ENCODE measurements around the gene DHDH.

The DHDH gene

DNA sequence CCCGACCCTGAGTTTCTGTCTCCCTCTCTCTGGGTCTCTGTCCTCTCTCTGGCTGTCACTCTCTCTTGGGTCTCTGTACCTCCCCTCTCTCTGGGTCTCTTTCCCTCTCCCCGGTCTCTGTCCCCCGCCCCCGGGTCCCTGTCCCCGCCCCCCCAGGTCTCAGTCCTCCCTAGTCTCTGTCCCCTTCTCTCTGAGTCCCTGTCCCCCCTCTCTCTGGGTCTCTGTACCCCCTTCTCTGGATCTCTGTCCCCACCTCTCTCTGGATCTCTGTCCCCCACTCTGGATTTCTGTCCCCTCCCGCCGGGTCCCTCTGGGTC, 29.3 kb downstream of the DHDH start:
- Histone ChIP-seq H3K4me2 (ENCODE audit: low read depth, low read length, poor library complexity, severe bottlenecking) (peak overlapping the region; percentile 87), H3K4me3 (ENCODE audit: insufficient read depth, low read length, poor library complexity, severe bottlenecking) (peak overlapping the region; percentile 35), H3K79me2 (ENCODE audit: insufficient read depth, low read length) (peaks cover 14% of the 10 kb centered on the region), H3K27ac (ENCODE audit: low read depth, low read length) (peak overlapping the region; percentile 91), H3F3A (ENCODE audit: insufficient read depth) (peaks cover 49% of the 10 kb centered on the region), H3K9ac (ENCODE audit: low read length) (peak overlapping the region; percentile 62), H3K9me2 (replicated peaks; ENCODE audit: insufficient read depth, low read length) (no peaks in the 10 kb centered on the region), H4K20me1 (ENCODE audit: low read depth, low read length) (no peaks in the 10 kb centered on the region), H2AFZ (ENCODE audit: low read depth, low read length, severe bottlenecking) (no peak overlapping the region), H3K27me3 (ENCODE audit: low read length) (no peaks in the 10 kb centered on the region), H3K36me3 (ENCODE audit: low read length) (no peaks in the 10 kb centered on the region), H3K9me3 (ENCODE audit: insufficient read depth, low read length) (no peaks in the 10 kb centered on the region)
- TF ChIP-seq EZH2phosphoT487 (conservative IDR thresholded peaks at IDR 0.05; ENCODE audit: low read length) = no peak
- TF ChIP-seq, protein P1, sequence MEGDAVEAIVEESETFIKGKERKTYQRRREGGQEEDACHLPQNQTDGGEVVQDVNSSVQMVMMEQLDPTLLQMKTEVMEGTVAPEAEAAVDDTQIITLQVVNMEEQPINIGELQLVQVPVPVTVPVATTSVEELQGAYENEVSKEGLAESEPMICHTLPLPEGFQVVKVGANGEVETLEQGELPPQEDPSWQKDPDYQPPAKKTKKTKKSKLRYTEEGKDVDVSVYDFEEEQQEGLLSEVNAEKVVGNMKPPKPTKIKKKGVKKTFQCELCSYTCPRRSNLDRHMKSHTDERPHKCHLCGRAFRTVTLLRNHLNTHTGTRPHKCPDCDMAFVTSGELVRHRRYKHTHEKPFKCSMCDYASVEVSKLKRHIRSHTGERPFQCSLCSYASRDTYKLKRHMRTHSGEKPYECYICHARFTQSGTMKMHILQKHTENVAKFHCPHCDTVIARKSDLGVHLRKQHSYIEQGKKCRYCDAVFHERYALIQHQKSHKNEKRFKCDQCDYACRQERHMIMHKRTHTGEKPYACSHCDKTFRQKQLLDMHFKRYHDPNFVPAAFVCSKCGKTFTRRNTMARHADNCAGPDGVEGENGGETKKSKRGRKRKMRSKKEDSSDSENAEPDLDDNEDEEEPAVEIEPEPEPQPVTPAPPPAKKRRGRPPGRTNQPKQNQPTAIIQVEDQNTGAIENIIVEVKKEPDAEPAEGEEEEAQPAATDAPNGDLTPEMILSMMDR (IDR thresholded peaks at IDR 0.05; ENCODE audit: insufficient read depth, low read length, poor library complexity, severe bottlenecking) = no peak

DNA sequence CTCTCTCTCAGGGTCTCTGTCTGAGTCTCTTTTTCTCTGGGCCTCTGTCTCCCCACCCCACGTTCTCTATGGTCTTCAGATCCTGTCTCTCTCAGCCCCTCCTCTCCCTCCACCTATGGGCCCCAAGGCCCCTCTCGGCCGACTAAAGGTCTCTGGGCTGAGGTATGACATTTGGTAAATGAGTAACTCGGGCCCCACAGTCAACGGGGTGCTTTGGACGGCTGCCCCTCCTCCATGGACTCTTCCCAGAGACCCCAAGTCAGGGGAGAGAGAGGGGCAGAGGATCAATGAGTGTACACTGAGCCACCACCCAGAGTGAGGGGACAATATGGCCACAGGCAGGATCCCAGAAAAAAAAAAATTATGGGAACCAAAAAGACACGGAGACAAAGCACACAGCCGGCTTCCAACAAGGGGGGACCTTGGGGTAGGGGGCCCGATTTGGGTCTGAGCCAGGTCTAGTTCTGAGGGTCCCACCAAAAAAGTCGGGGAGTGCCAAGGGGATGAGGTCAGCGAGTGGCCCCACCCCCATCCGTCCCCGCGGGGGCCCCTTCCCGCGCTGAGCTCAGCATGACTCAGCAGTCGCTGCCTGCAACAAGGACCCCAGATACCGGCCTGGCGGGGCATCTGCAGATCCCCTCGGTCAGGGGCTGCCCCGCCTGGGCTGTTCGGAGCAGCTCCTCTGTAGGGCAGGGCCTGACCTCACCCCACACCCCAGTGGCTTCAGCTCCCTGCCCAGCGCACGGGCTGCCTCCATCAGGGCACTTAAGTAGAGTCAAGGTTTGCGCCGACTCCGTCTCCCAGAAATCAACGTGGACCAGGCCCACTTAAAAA, 30.1 kb downstream of the DHDH start:
- peak overlapping the region; percentile 15 for H2AFZ ChIP-seq (ENCODE audit: low read depth, low read length, severe bottlenecking)
- H3F3A ChIP-seq (ENCODE audit: insufficient read depth) = peaks cover 54% of the 10 kb centered on the region
- peak overlapping the region; percentile 87 for H3K4me2 ChIP-seq (ENCODE audit: low read depth, low read length, poor library complexity, severe bottlenecking)
- H3K9me3 ChIP-seq (ENCODE audit: insufficient read depth, low read length) = no peaks in the 10 kb centered on the region
- H3K36me3 ChIP-seq (ENCODE audit: low read length) = no peaks in the 10 kb centered on the region
- H3K9ac ChIP-seq (ENCODE audit: low read length) = peak overlapping the region; percentile 62
- H3K9me2 ChIP-seq (replicated peaks; ENCODE audit: insufficient read depth, low read length) = no peaks in the 10 kb centered on the region
- H3K4me3 ChIP-seq (ENCODE audit: insufficient read depth, low read length, poor library complexity, severe bottlenecking) = peak overlapping the region; percentile 50
- H3K27ac ChIP-seq (ENCODE audit: low read depth, low read length) = peak overlapping the region; percentile 91
- TF ChIP-seq, protein P1 (IDR thresholded peaks at IDR 0.05; ENCODE audit: insufficient read depth, low read length, poor library complexity, severe bottlenecking) = no peak
- no peak for TF ChIP-seq EZH2phosphoT487 (conservative IDR thresholded peaks at IDR 0.05; ENCODE audit: low read length)
- H3K79me2 ChIP-seq (ENCODE audit: insufficient read depth, low read length) = peaks cover 14% of the 10 kb centered on the region
- no peaks in the 10 kb centered on the region for H4K20me1 ChIP-seq (ENCODE audit: low read depth, low read length)
- no peaks in the 10 kb centered on the region for H3K27me3 ChIP-seq (ENCODE audit: low read length)

DNA sequence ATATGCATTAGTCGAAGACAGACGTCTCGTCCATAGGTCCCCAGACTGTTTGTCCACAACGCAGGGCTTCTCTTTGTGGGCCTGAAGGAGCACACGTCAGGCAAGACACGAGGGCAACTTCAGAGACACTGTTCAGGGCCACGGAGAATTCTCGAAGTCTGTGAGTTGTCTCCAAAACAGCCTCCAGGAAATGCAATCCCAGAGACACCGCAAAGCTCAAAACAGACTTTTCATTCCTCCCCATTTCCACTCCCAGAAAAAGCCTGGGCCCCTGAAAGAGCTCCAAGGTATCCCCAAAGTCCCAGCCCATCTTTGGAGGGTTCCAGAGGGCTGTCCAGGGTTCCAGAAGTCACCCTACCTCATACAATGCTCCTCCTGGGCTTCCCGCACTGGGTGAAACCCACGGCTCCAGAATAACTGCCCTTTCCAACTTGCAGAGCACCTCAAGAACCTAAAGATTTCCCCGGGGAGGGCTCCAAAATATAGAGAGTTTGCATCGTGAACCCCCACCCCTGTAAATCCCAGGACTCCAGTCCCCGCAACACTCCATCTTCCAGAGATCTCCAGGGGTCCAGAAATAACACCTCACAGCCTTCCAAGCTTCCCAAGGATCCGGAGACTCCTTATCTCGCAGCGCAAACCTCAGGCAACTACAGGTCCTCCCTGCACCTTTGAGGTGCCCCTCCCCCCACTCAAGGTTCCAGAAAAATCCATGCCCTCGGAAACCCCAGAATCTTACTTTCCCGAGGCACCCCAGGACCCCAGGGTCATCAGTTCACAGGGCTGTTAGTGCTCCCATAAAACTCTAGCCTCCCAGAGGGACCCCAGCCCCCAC, 30.9 kb downstream of the DHDH start:
- peak overlapping the region; percentile 91 for H3K27ac ChIP-seq (ENCODE audit: low read depth, low read length)
- peak overlapping the region; percentile 15 for H2AFZ ChIP-seq (ENCODE audit: low read depth, low read length, severe bottlenecking)
- no peaks in the 10 kb centered on the region for H3K9me2 ChIP-seq (replicated peaks; ENCODE audit: insufficient read depth, low read length)
- no peaks in the 10 kb centered on the region for H4K20me1 ChIP-seq (ENCODE audit: low read depth, low read length)
- H3F3A ChIP-seq (ENCODE audit: insufficient read depth) = peaks cover 51% of the 10 kb centered on the region
- peak overlapping the region; percentile 87 for H3K4me2 ChIP-seq (ENCODE audit: low read depth, low read length, poor library complexity, severe bottlenecking)
- TF ChIP-seq EZH2phosphoT487 (conservative IDR thresholded peaks at IDR 0.05; ENCODE audit: low read length) = no peak
- TF ChIP-seq, protein P1 (IDR thresholded peaks at IDR 0.05; ENCODE audit: insufficient read depth, low read length, poor library complexity, severe bottlenecking) = no peak
- peak overlapping the region; percentile 62 for H3K9ac ChIP-seq (ENCODE audit: low read length)
- no peaks in the 10 kb centered on the region for H3K27me3 ChIP-seq (ENCODE audit: low read length)
- H3K79me2 ChIP-seq (ENCODE audit: insufficient read depth, low read length) = peaks cover 14% of the 10 kb centered on the region
- peak overlapping the region; percentile 50 for H3K4me3 ChIP-seq (ENCODE audit: insufficient read depth, low read length, poor library complexity, severe bottlenecking)
- H3K9me3 ChIP-seq (ENCODE audit: insufficient read depth, low read length) = no peaks in the 10 kb centered on the region
- no peaks in the 10 kb centered on the region for H3K36me3 ChIP-seq (ENCODE audit: low read length)
